A549 (cell line): Measurements from ENCODE around the gene ATP5F1D. TPM values are rescaled to one million over a fixed set of nuclear protein-coding genes. Genes with fewer than 3 reads are reported as not detected.

Experiments used
- ATAC-seq, 2 experiments: fragments of 200-7000 bp in 1 of 2; fragments of >200 bp in 1 of 2; cut with Nextera tagmentation in 1 of 2; cut with Tn5 transposase in 1 of 2; 3 replicates each; pipeline versions ENCODE4 v1.8.0 to v1.9.1; 2018 to 2020; ENCODE audit warnings: mild to moderate bottlenecking in 1 of 2, moderate library complexity in 1 of 2
- CTCF ChIA-PET: fragments of 300-600 bp; sonication (Branson Sonifier 250); formaldehyde crosslinking; extraction: SDS; loops from one replicate; lab custom pipeline; 2021; ENCODE audit warnings: antibody characterized with exemption, inconsistent platforms; lab: Yijun Ruan, JAX
- POLR2A ChIA-PET: fragments of 350-600 bp; formaldehyde crosslinking; extraction: SDS; loops from one replicate; lab custom pipeline; 2021; ENCODE audit warnings: antibody characterized with exemption, inconsistent platforms; lab: Yijun Ruan, JAX
- DNase-seq, 2 experiments: peaks; one replicate each; pipeline versions ENCODE4 v3.0.0 to v3.0.0-alpha.2; 2011 to 2016; ENCODE audit warnings: low read depth in 1 of 2, low spot score in 1 of 2
- FAIRE-seq: peaks from 2 replicates; lab custom pipeline; 2011; peaks lifted over from hg19 to GRCh38; lab: Jason Lieb, UNC
- H3K27ac ChIP-seq, 2 experiments: fragments of >200 bp; sonication (Bioruptor Twin); formaldehyde crosslinking; 3 replicates each; pipeline ENCODE4 v1.5.1; 2016 to 2017
- H3K4me1 ChIP-seq: fragments of >200 bp; sonication (Bioruptor Twin); formaldehyde crosslinking; 3 replicates; pipeline ENCODE4 v1.6.1; 2016
- H3K4me2 ChIP-seq: fragments of >200 bp; sonication (Bioruptor Twin); formaldehyde crosslinking; 3 replicates; pipeline ENCODE4 v1.6.1; 2016
- H3K4me3 ChIP-seq: fragments of >200 bp; sonication (Bioruptor Twin); formaldehyde crosslinking; 3 replicates; pipeline ENCODE4 v1.5.1; 2016
- H3K9me3 ChIP-seq: fragments of >200 bp; sonication (Bioruptor Twin); formaldehyde crosslinking; 3 replicates; pipeline ENCODE4 v1.6.1; 2016
- CBX2 ChIP-seq: fragments of 200-600 bp; sonication (generic); IDR thresholded peaks from 2 replicates; pipeline ENCODE4 v1.6.1; 2016; ENCODE audit warnings: low read depth, mild to moderate bottlenecking, borderline replicate concordance
- EHF ChIP-seq: fragments of 250-450 bp; sonication (Bioruptor Pico); IDR thresholded peaks from 2 replicates; pipeline ENCODE4 v1.5.0; 2020; ENCODE audit warnings: mild to moderate bottlenecking
- EHMT2 ChIP-seq: fragments of 200-600 bp; sonication (generic); IDR thresholded peaks from 2 replicates; pipeline ENCODE4 v1.6.1; 2016; ENCODE audit warnings: antibody characterized with exemption, low read depth, mild to moderate bottlenecking, moderate library complexity
- EP300 ChIP-seq, 2 experiments: fragments of >200 bp; sonication (Bioruptor Twin); formaldehyde crosslinking; IDR thresholded peaks; 2 replicates in 1 of 2; 3 replicates in 1 of 2; pipeline ENCODE4 v1.6.1; 2016 to 2017
- ESRRA ChIP-seq: fragments of 150-350 bp; IDR thresholded peaks from 2 replicates; pipeline ENCODE4 v1.6.1; 2014; ENCODE audit warnings: mild to moderate bottlenecking, low read length, borderline replicate concordance
- FOSL2 ChIP-seq, 2 experiments: fragments of 450-650 bp in 1 of 2; fragments of >200 bp in 1 of 2; sonication (Bioruptor Twin) in 1 of 2; formaldehyde crosslinking; IDR thresholded peaks; 2 replicates each; pipeline versions ENCODE4 v1.5.0 to v1.6.1; 2016 to 2020; ENCODE audit warnings: mild to moderate bottlenecking in 1 of 2, moderate library complexity in 1 of 2
- HEYL ChIP-seq: fragments of 250-450 bp; sonication (Bioruptor Pico); IDR thresholded peaks from 2 replicates; pipeline ENCODE4 v1.8.0; 2021; ENCODE audit warnings: mild to moderate bottlenecking, moderate library complexity
- HMGXB4 ChIP-seq: fragments of 250-450 bp; sonication (Bioruptor Pico); IDR thresholded peaks from 2 replicates; pipeline ENCODE4 v1.5.0; 2021; ENCODE audit warnings: mild to moderate bottlenecking, moderate library complexity, borderline replicate concordance
- HOXA7 ChIP-seq: fragments of 250-450 bp; sonication (Bioruptor Pico); IDR thresholded peaks from 2 replicates; pipeline ENCODE4 v1.5.0; 2020; ENCODE audit warnings: mild to moderate bottlenecking, moderate library complexity
- JUNB ChIP-seq: fragments of >200 bp; sonication (Bioruptor Twin); formaldehyde crosslinking; IDR thresholded peaks from 2 replicates; pipeline ENCODE4 v1.6.1; 2016
- KDM1A ChIP-seq: fragments of 200-600 bp; sonication (generic); IDR thresholded peaks from 2 replicates; pipeline ENCODE4 v1.6.1; 2016; ENCODE audit warnings: low read depth, mild to moderate bottlenecking
- KDM5A ChIP-seq: fragments of 200-600 bp; sonication (generic); IDR thresholded peaks from 2 replicates; pipeline ENCODE4 v1.6.1; 2016; ENCODE audit warnings: antibody characterized with exemption, mild to moderate bottlenecking
- MAZ ChIP-seq: fragments of 150-350 bp; IDR thresholded peaks from 2 replicates; pipeline ENCODE4 v1.6.1; 2014; ENCODE audit warnings: antibody characterized with exemption, low read depth, low read length, borderline replicate concordance
- MYC ChIP-seq: IDR thresholded peaks from 2 replicates; pipeline ENCODE4 v1.6.1; 2012; ENCODE audit warnings: mild to moderate bottlenecking, inconsistent platforms, low read length, improper control_type of control experiment, borderline replicate concordance
- NPAS2 ChIP-seq: fragments of 250-450 bp; sonication (Bioruptor Pico); IDR thresholded peaks from 2 replicates; pipeline ENCODE4 v1.8.0; 2022; ENCODE audit warnings: mild to moderate bottlenecking, moderate library complexity, borderline replicate concordance
- NR3C1 ChIP-seq: fragments of >200 bp; sonication (Bioruptor Twin); formaldehyde crosslinking; IDR thresholded peaks from 3 replicates; pipeline ENCODE4 v1.6.1; 2017
- PHF8 ChIP-seq: fragments of 200-600 bp; sonication (generic); IDR thresholded peaks from 2 replicates; pipeline ENCODE4 v1.6.1; 2016; ENCODE audit warnings: low read depth, mild to moderate bottlenecking, antibody characterized with exemption, moderate library complexity, borderline replicate concordance
- POLR2AphosphoS2 ChIP-seq: conservative IDR thresholded peaks from 2 replicates; pipeline ENCODE4 v1.6.1; 2012; ENCODE audit warnings: low read length, improper control_type of control experiment, inconsistent platforms
- RAD21 ChIP-seq, 2 experiments: fragments of >200 bp in 1 of 2; sonication (Bioruptor Twin) in 1 of 2; formaldehyde crosslinking in 1 of 2; IDR thresholded peaks in 1 of 2; conservative IDR thresholded peaks in 1 of 2; 2 replicates in 1 of 2; 3 replicates in 1 of 2; pipeline ENCODE4 v1.6.1; 2012 to 2018; ENCODE audit warnings: inconsistent platforms in 1 of 2
- REST ChIP-seq: fragments of 200-600 bp; sonication (generic); IDR thresholded peaks from 2 replicates; pipeline ENCODE4 v1.6.1; 2016; ENCODE audit warnings: antibody characterized with exemption, mild to moderate bottlenecking, moderate library complexity
- TFCP2L1 ChIP-seq: fragments of 250-450 bp; sonication (Bioruptor Pico); IDR thresholded peaks from 2 replicates; pipeline ENCODE4 v1.5.0; 2021; ENCODE audit warnings: mild to moderate bottlenecking
- ZFP36 ChIP-seq: fragments of 450-650 bp; IDR thresholded peaks from 2 replicates; pipeline ENCODE4 v1.6.1; 2014; ENCODE audit warnings: borderline replicate concordance; ENCODE audit not compliant: partially characterized antibody
- WGBS: methylation state at CpG from one replicate; pipeline ENCODE4 v1.1.6; 2017; ENCODE audit errors: missing lambda C conversion rate; 5-methylcytosine and 5-hydroxymethylcytosine counted together
- polyA plus RNA-seq, 4 experiments: library from polyadenylated mRNA; depleted of rRNA in 3 of 4; stranded (reverse); fragments of >200 nt; fragmentation: RNase III in 1 of 4; extraction: RNeasy Plus Mini Kit Qiagen cat#74134 plus additional on column Dnase treatment in 1 of 4; gene quantifications; 2 replicates in 3 of 4; 3 replicates in 1 of 4; pipeline ENCODE4 v1.2.3, GENCODE V29; 2011 to 2017

Gene ATP5F1D
- polyA plus RNA-seq, 2 of the 4 experiments (the other 2 are of a cell fraction), result 28.7 to 96.9 TPM

GRCh38 chr19:1289686-1290025 is 48.1 kb downstream of the ATP5F1D start (continued):
- no peak for TF ChIP-seq PHF8
- TF ChIP-seq ZFP36, result no peak
- TF ChIP-seq EP300 (IDR thresholded peaks at IDR 0.05), result no peak

GRCh38 chr19:1290196-1290702 is 48.7 kb downstream of the ATP5F1D start:
- POLR2A ChIA-PET, result interaction anchor here (1.2 kb wide), 1 partner anchor 15 kb away, joined by 4 read pairs; the partner anchor contains the start of gene FAM174C
- CTCF ChIA-PET, result interaction anchor here (1.2 to 2.1 kb wide), 3 partner anchors 11 to 155 kb away, joined by 3 to 12 read pairs (median 4); no protein-coding TSS in a partner anchor
- WGBS, result 80% methylated on average over 15 of the region's 24 CpGs
- TF ChIP-seq CBX2 (no peak), FOSL2 (IDR thresholded peaks at IDR 0.05) (no peak), FOSL2 (CRISPR knock-in tag; IDR thresholded peaks at IDR 0.05) (no peak), NR3C1 (no peak), MAZ (no peak), KDM1A (no peak), HOXA7 (CRISPR knock-in tag) (no peak), REST (no peak), HMGXB4 (CRISPR knock-in tag) (no peak), EP300 (IDR thresholded peaks at IDR 0.05) (no peak), MYC (no peak), HEYL (CRISPR knock-in tag) (no peak), JUNB (no peak), KDM5A (no peak), TFCP2L1 (no peak)
- H3K4me3 ChIP-seq, result no peak overlapping the region
- no peak for FAIRE-seq
- DNase-seq, result no peak
- no peak overlapping the region; a peak in 1 of 6 replicates for H3K27ac ChIP-seq
- no peaks in the 10 kb centered on the region for H3K9me3 ChIP-seq
- no peak for ATAC-seq
- H3K4me2 ChIP-seq, result no peak overlapping the region
- H3K4me1 ChIP-seq, result peaks cover 19% of the 10 kb centered on the region

GRCh38 chr19:1290703-1291651 is 49.4 kb downstream of the ATP5F1D start:
- TF ChIP-seq POLR2AphosphoS2, result no peak
- TF ChIP-seq NPAS2, result no peak
- no peak for TF ChIP-seq RAD21 (conservative IDR thresholded peaks at IDR 0.05 in 1 of 2, IDR thresholded peaks at IDR 0.05 in 1 of 2)
- no peak for TF ChIP-seq EHMT2
- TF ChIP-seq ESRRA, result no peak
- TF ChIP-seq MYC, result no peak
- no peak for TF ChIP-seq EHF (CRISPR knock-in tag)
- TF ChIP-seq KDM5A, result no peak
- no peak for FAIRE-seq
- no peak for DNase-seq
- ChIA-PET POLR2A (interaction anchor here (1.2 kb wide), 1 partner anchor 16 kb away, joined by 4 read pairs; the partner anchor contains the start of gene FAM174C), CTCF (interaction anchor here (0.6 to 2.1 kb wide), 3 partner anchors 11 to 155 kb away, joined by 3 to 12 read pairs (median 5); no protein-coding TSS in a partner anchor)
- no peaks in the 10 kb centered on the region for H3K9me3 ChIP-seq
- peak overlapping the region in 1 of 2 experiments; percentile 46; a peak in 3 of 6 replicates for H3K27ac ChIP-seq
- H3K4me3 ChIP-seq, result no peak overlapping the region
- ATAC-seq, result no peak
- 53% methylated on average over 19 of the region's 40 CpGs for WGBS
- peak overlapping the region; percentile 47; the same call in 2 of the 3 replicates for H3K4me2 ChIP-seq
- H3K4me1 ChIP-seq, result peaks cover 23% of the 10 kb centered on the region
